HuH-7.5 (cell line): ENCODE results near the gene NID1.
"Not testable (repeated sequence)": the region's sequence is repeated elsewhere in the genome, so short reads cannot be mapped to it uniquely, and the experiment has no call there.

Experiments
- DNase-seq: peaks from one replicate; pipeline ENCODE4 v3.0.0; 2011; ENCODE audit warnings: low spot score

Gene NID1

GRCh38 chr1:235937123-235937522 lies 127.8 kb downstream of the NID1 start:
- no peak for DNase-seq

- DNase-seq, result no peak
Observed at GRCh38 chr1:235935235-235936225, 129.4 kb downstream of the NID1 start.

- no peak for DNase-seq
Observed at GRCh38 chr1:235933766-235934116, 131.1 kb downstream of the NID1 start.

- DNase-seq, result no peak
Observed at GRCh38 chr1:235933017-235933765, 131.7 kb downstream of the NID1 start.

GRCh38 chr1:235932090-235932510 lies 132.8 kb downstream of the NID1 start:
- DNase-seq, result no peak

GRCh38 chr1:235931171-235931738 lies 133.6 kb downstream of the NID1 start:
- no peak for DNase-seq

- no peak for DNase-seq
Observed at GRCh38 chr1:235930543-235930942, 134.3 kb downstream of the NID1 start.

GRCh38 chr1:235929216-235929615 lies 135.7 kb downstream of the NID1 start:
- DNase-seq, result no peak

GRCh38 chr1:235928197-235928596 lies 136.7 kb downstream of the NID1 start:
- DNase-seq, result no peak

- DNase-seq, result not testable (repeated sequence)
Observed at GRCh38 chr1:235927551-235927950, 137.3 kb downstream of the NID1 start.
